Ovary (tissue), 9 donors: Measurements from ENCODE around the gene PPCDC. TPM values are rescaled to one million over a fixed set of nuclear protein-coding genes. Genes with fewer than 3 reads are reported as not detected.

Experiments used
- DNase-seq, 5 donors: peaks; one replicate each; pipeline ENCODE4 v3.0.0-alpha.2; 2019 to 2020
- H3K27ac ChIP-seq, 2 donors: fragments of 200-600 bp; one replicate each; pipeline versions ENCODE4 v1.5.1 to v1.8.0; 2019 to 2022
- H3K27me3 ChIP-seq: fragments of 200-600 bp; one replicate; pipeline ENCODE4 v1.8.0; 2022
- H3K36me3 ChIP-seq: fragments of 200-600 bp; sonication (generic); one replicate; pipeline ENCODE4 v1.5.1; 2019
- H3K4me1 ChIP-seq: one replicate; pipeline ENCODE4 v1.8.1; 2013; ENCODE audit warnings: mild to moderate bottlenecking, moderate library complexity; ENCODE audit not compliant: insufficient read depth
- H3K4me3 ChIP-seq: fragments of 200-600 bp; sonication (generic); one replicate; pipeline ENCODE4 v1.5.1; 2017
- H3K9me3 ChIP-seq, 2 donors: fragments of 200-600 bp in 1 of 2; sonication (generic) in 1 of 2; one replicate each; pipeline versions ENCODE4 v1.5.1 to v1.8.1; 2013 to 2019; ENCODE audit warnings: mild to moderate bottlenecking in 1 of 2, moderate library complexity in 1 of 2
- EP300 ChIP-seq: sonication (generic); formaldehyde crosslinking; IDR thresholded peaks from one replicate; pipeline ENCODE4 v1.6.1; 2017; ENCODE audit warnings: antibody characterized with exemption
- POLR2A ChIP-seq: fragments of 450-650 bp; IDR thresholded peaks from one replicate; pipeline ENCODE4 v1.6.1; 2017; ENCODE audit warnings: antibody characterized with exemption, mild to moderate bottlenecking, moderate library complexity
- WGBS, 3 donors: extraction: QIAGEN DNeasy Blood & Tissue Kit in 1 of 3; methylation state at CpG; one replicate each; pipeline versions ENCODE4 v1.1.5 to v1.1.7; 2013 to 2017; 5-methylcytosine and 5-hydroxymethylcytosine counted together
- intact Hi-C, 4 donors: fragments of 100-400 bp; cut with DNase I; formaldehyde crosslinking; loops; one replicate each; pipeline versions ENCODE4 v1.11.0 to v1.15.1; 2022 to 2023
- polyA plus RNA-seq, 2 donors: library from polyadenylated mRNA; stranded (reverse); fragments of 200-250 nt in 1 of 2; fragments of 350-450 nt in 1 of 2; fragmentation: Illumina TruSeq in 1 of 2; extraction: RNeasy Lipid Tissue Mini Kit (QIAGEN cat#74804) in 1 of 2; gene quantifications; one replicate each; pipeline ENCODE4 v1.2.3, GENCODE V29; 2013 to 2014
- total RNA-seq, 7 donors: library from RNA; depleted of rRNA in 2 of 7; stranded (reverse); fragments of >200 nt in 2 of 7; fragmentation: NEBNext Ultra II Directional in 3 of 7; extraction: Animal tissue kit (Norgen Biotek cat#: 25700) in 3 of 7; gene quantifications; one replicate each; pipeline versions ENCODE4 v1.1.0 to v1.2.4, GENCODE V29; 2016 to 2023
- TF ChIP-seq, protein P1 (sequence below), 3 donors: fragments of 450-650 bp in 2 of 3; fragments of 200-600 bp in 1 of 3; IDR thresholded peaks; one replicate each; pipeline versions ENCODE4 v1.5.1 to v1.8.0; 2016 to 2022; ENCODE audit warnings: antibody characterized with exemption in 3 of 3, mild to moderate bottlenecking in 1 of 3
- donor health status: DM: no; HTN: no; CAD: no; lungs with moderate emphysema.
- donor health status: DM: no; HTN: no; CAD: no.
- donor health status: Bipolar disorder and iron deficiency.
- donor health status: DM: yes; HTN: yes; CAD: no.
- donor health status: DM: no; HTN: no; CAD: no.
- donor health status: DM: yes; HTN: yes; CAD: no.

PPCDC gene
- total and polyA plus RNA-seq, 9 donors = 4.0 to 20.6 (median 9.7) TPM

DNA sequence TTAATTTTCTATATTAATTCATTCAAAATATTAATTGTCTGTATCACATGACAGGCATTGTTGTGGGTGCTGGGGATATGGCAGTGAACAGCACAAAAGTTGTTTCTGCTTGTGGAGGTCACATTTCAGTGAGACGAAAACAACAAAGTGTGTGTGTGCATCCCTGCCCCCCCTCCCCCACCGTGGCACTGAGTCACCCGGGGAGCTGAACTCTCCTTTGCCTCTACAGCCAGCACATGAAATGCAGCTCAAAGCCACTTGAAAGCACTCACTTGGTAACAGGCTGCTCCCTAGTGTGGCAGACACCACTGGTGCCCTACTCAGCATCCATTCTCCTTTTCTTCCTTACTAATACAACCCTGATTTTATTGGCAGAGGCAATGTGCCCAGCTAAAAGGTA is 44.9 kb upstream of the PPCDC start:
- Histone ChIP-seq H3K4me3 (no peak overlapping the region), H3K4me1 (no peaks in the 10 kb centered on the region), H3K27me3 (no peaks in the 10 kb centered on the region), H3K9me3 (no peaks in the 10 kb centered on the region), H3K36me3 (no peaks in the 10 kb centered on the region), H3K27ac (no peak overlapping the region)
- no peak for TF ChIP-seq EP300
- TF ChIP-seq, protein P1, sequence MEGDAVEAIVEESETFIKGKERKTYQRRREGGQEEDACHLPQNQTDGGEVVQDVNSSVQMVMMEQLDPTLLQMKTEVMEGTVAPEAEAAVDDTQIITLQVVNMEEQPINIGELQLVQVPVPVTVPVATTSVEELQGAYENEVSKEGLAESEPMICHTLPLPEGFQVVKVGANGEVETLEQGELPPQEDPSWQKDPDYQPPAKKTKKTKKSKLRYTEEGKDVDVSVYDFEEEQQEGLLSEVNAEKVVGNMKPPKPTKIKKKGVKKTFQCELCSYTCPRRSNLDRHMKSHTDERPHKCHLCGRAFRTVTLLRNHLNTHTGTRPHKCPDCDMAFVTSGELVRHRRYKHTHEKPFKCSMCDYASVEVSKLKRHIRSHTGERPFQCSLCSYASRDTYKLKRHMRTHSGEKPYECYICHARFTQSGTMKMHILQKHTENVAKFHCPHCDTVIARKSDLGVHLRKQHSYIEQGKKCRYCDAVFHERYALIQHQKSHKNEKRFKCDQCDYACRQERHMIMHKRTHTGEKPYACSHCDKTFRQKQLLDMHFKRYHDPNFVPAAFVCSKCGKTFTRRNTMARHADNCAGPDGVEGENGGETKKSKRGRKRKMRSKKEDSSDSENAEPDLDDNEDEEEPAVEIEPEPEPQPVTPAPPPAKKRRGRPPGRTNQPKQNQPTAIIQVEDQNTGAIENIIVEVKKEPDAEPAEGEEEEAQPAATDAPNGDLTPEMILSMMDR (IDR thresholded peaks at IDR 0.05) = no peak
- TF ChIP-seq POLR2A = no peak
- no peak for DNase-seq
- intact Hi-C loops = no loop called here
- WGBS, 3 donors = 17 to 26% (median 25%) methylated on average over 3 of the region's 3 CpGs

DNA sequence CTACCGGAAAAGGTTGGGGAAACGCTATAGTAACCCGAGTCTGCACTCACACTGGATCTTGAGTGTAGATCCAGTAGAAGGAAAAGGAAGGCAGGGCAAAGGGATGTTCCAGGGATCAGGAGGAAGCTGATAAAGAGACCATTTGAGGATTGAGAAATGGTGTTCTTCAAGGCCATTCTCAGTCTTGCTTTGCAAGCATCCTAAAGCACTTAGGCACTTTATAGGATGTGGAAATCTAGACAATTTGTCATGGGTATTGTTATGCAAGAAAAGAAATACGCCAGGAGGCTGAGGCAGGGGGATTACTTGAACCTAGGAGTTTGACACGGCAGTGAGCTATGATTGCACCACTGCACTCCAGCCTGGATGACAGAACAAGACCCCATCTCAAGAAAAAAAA is 41.2 kb upstream of the PPCDC start:
- H3K4me1 ChIP-seq = no peaks in the 10 kb centered on the region
- H3K9me3 ChIP-seq = no peaks in the 10 kb centered on the region
- intact Hi-C loops = no loop called here
- WGBS, 3 donors = 51 to 59% (median 52%) methylated on average over 5 of the region's 5 CpGs
- no peak overlapping the region for H3K4me3 ChIP-seq
- H3K27ac ChIP-seq = no peak overlapping the region
- TF ChIP-seq POLR2A = no peak
- no peak for TF ChIP-seq EP300
- TF ChIP-seq, protein P1 (IDR thresholded peaks at IDR 0.05) = no peak
- no peak for DNase-seq
- no peaks in the 10 kb centered on the region for H3K36me3 ChIP-seq
- H3K27me3 ChIP-seq = no peaks in the 10 kb centered on the region

DNA sequence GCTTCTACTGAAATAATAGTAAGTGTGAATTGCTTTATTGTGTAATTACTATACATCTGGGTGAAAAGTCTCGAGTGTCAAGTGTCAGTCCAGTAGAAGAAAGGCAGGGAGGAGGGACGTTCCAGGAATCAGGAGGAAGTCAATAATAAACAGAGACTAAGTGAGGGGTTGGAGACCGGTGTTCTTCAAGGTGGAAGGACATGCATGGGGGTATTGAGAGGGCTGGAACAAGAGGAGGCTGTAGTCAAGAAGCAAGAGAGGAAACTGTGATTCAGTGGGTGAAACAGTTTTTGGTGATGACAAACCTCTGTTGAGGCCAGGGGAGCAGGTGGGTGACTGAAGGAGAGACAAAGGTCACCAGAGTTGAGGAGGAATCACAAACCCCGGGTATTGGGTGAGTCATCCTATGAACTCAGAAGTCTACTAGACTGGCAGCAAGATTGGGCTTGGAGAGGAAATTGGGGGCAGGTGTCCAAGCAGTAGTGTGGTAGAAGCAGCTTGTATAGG is 39.6 kb upstream of the PPCDC start:
- H3K27ac ChIP-seq = no peak overlapping the region
- WGBS, 3 donors = 21 to 44% (median 28%) methylated on average over 4 of the region's 4 CpGs
- intact Hi-C loops = no loop called here
- H3K4me1 ChIP-seq = no peaks in the 10 kb centered on the region
- DNase-seq = no peak
- no peak overlapping the region for H3K4me3 ChIP-seq
- H3K36me3 ChIP-seq = no peaks in the 10 kb centered on the region
- H3K9me3 ChIP-seq = no peaks in the 10 kb centered on the region
- no peaks in the 10 kb centered on the region for H3K27me3 ChIP-seq
- TF ChIP-seq, protein P1 (IDR thresholded peaks at IDR 0.05) = no peak
- no peak for TF ChIP-seq EP300
- TF ChIP-seq POLR2A = no peak

DNA sequence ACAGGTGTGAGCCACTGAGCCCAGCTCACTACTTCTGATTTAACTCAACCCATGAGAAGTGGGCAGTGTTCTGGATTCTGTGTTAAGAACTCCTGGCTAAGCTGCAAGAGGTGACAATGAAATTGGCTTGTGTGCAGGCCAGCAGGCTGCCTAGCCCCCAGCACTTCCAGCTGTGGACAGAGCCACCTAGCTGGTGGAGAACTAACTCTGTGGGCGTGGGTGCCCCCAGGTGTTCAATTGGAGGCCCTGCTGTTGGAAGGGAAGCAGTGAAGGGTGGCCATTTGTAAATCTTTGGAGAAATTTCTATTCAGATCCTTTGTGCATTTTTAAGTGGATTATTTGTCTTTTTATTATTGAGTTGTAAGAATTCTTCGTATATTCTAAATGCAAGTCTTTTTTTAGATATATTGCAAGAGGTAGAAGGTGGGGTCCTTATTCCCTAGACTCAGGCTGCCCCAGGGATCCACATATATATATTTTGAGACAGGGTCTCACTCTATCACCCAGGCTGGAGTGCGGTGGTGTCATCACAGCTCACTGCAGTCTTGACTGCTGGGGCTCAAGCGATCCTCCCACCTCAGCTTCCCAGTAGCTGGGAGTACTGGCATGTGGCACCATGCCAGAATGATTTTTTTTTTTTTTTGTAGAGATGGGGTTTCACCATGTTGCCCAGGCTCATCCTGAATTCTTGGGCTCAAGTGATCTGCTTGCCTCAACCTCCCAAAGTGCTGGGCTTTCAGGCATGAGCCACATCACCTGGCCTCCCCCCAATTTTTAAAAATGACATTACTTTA is 35.2 kb upstream of the PPCDC start:
- no peak overlapping the region for H3K27ac ChIP-seq
- DNase-seq = peak in 3 of 5 donors; percentile 13 to 43 (median 31)
- WGBS, 3 donors = 22 to 33% (median 25%) methylated on average over 4 of the region's 4 CpGs
- H3K4me1 ChIP-seq = no peaks in the 10 kb centered on the region
- TF ChIP-seq, protein P1 (IDR thresholded peaks at IDR 0.05) = no peak
- no peak for TF ChIP-seq POLR2A
- TF ChIP-seq EP300 = no peak
- intact Hi-C loops = no loop called here
- H3K27me3 ChIP-seq = no peaks in the 10 kb centered on the region
- H3K36me3 ChIP-seq = no peaks in the 10 kb centered on the region
- H3K9me3 ChIP-seq = no peaks in the 10 kb centered on the region
- no peak overlapping the region for H3K4me3 ChIP-seq
